ENCODE measurements around the gene PRKD3. TPM values are rescaled to one million over a fixed set of nuclear protein-coding genes. Genes with fewer than 3 reads are reported as not detected.

Gene PRKD3
- total RNA-seq, 2 donors from 2014 or later = 46.8 to 78.4 TPM

- Histone ChIP-seq H3K4me1 (ENCODE audit: control insufficient read depth in 1 of 2, low read depth in 2 of 2) (no peaks in the 10 kb centered on the region), H3K9me3 (no peaks in the 10 kb centered on the region), H3K36me3 (no peaks in the 10 kb centered on the region), H3K27me3 (replicated peaks; ENCODE audit: insufficient read depth) (no peaks in the 10 kb centered on the region), H3K27ac (no peak overlapping the region), H3K4me3 (no peak overlapping the region)
- no peak for DNase-seq (ENCODE audit: low spot score)
- no peak for TF ChIP-seq CTCF (IDR thresholded peaks at IDR 0.05)
- ATAC-seq (ENCODE audit: insufficient number of reproducible peaks, low FRiP score, low read depth) = no peak
Observed at GRCh38 chr2:37335604-37336003, 11.0 kb upstream of the PRKD3 start.

- TF ChIP-seq CTCF (IDR thresholded peaks at IDR 0.05) = no peak
- no peaks in the 10 kb centered on the region for H3K4me1 ChIP-seq (ENCODE audit: control insufficient read depth in 1 of 2, low read depth in 2 of 2)
Observed at GRCh38 chr2:37333256-37333655, 8.6 kb upstream of the PRKD3 start.

GRCh38 chr2:37332560-37332959 lies 7.9 kb upstream of the PRKD3 start:
- H3K4me3 ChIP-seq = no peak overlapping the region
- no peaks in the 10 kb centered on the region for H3K4me1 ChIP-seq (ENCODE audit: control insufficient read depth in 1 of 2, low read depth in 2 of 2)
- ATAC-seq (ENCODE audit: insufficient number of reproducible peaks, low FRiP score, low read depth) (no peak), DNase-seq (ENCODE audit: low spot score) (no peak)
- H3K9me3 ChIP-seq = no peaks in the 10 kb centered on the region
- TF ChIP-seq CTCF (IDR thresholded peaks at IDR 0.05) = no peak
- no peaks in the 10 kb centered on the region for H3K27me3 ChIP-seq (replicated peaks; ENCODE audit: insufficient read depth)
- H3K36me3 ChIP-seq = no peaks in the 10 kb centered on the region
- no peak overlapping the region for H3K27ac ChIP-seq

More at GRCh38 chr2:37333256-37333655, 8.6 kb upstream of the PRKD3 start:
- Histone ChIP-seq H3K9me3 (no peaks in the 10 kb centered on the region), H3K36me3 (no peaks in the 10 kb centered on the region), H3K4me3 (no peak overlapping the region), H3K27me3 (replicated peaks; ENCODE audit: insufficient read depth) (no peaks in the 10 kb centered on the region), H3K27ac (no peak overlapping the region)
- ATAC-seq (ENCODE audit: insufficient number of reproducible peaks, low FRiP score, low read depth) = no peak
- no peak for DNase-seq (ENCODE audit: low spot score)

- Histone ChIP-seq H3K27ac (no peak overlapping the region), H3K9me3 (no peaks in the 10 kb centered on the region), H3K4me3 (no peak overlapping the region), H3K4me1 (ENCODE audit: control insufficient read depth in 1 of 2, low read depth in 2 of 2) (peaks cover 3 to 6% of the 10 kb centered on the region in 2 donors), H3K27me3 (replicated peaks; ENCODE audit: insufficient read depth) (no peaks in the 10 kb centered on the region), H3K36me3 (no peaks in the 10 kb centered on the region)
- ATAC-seq (ENCODE audit: insufficient number of reproducible peaks, low FRiP score, low read depth) (no peak), DNase-seq (ENCODE audit: low spot score) (no peak)
- TF ChIP-seq CTCF (IDR thresholded peaks at IDR 0.05) = no peak
Observed at GRCh38 chr2:37330681-37331080, 6.0 kb upstream of the PRKD3 start.

GRCh38 chr2:37326866-37327634 lies 2.4 kb upstream of the PRKD3 start:
- ATAC-seq (ENCODE audit: insufficient number of reproducible peaks, low FRiP score, low read depth) (no peak), DNase-seq (ENCODE audit: low spot score) (no peak)
- Histone ChIP-seq H3K36me3 (no peaks in the 10 kb centered on the region), H3K27me3 (replicated peaks; ENCODE audit: insufficient read depth) (no peaks in the 10 kb centered on the region), H3K4me1 (ENCODE audit: control insufficient read depth in 1 of 2, low read depth in 2 of 2) (peaks cover 10 to 16% of the 10 kb centered on the region in 2 donors), H3K9me3 (no peaks in the 10 kb centered on the region), H3K27ac (peak overlapping the region; percentile 77 to 93), H3K4me3 (peak overlapping the region; percentile 81)
- TF ChIP-seq CTCF (IDR thresholded peaks at IDR 0.05) = no peak

All from thoracic aorta (tissue), 2 donors.